GM23338 (cell line): Measurements from ENCODE around the gene CGB1. TPM values are rescaled to one million over a fixed set of nuclear protein-coding genes. Genes with fewer than 3 reads are reported as not detected.

Source experiments
- ATAC-seq: fragments of 200-7000 bp; cut with Tn5 transposase; 3 replicates; pipeline ENCODE4 v1.9.1; 2020
- DNase-seq: peaks from one replicate; pipeline ENCODE4 v3.0.0-alpha.2; 2015; ENCODE audit warnings: low spot score
- H2AFZ ChIP-seq: fragments of 200-600 bp; sonication (generic); 2 replicates; pipeline ENCODE4 v1.8.0; 2016; ENCODE audit warnings: antibody characterized with exemption, mild to moderate bottlenecking, moderate library complexity
- H3F3A ChIP-seq: fragments of 200-600 bp; sonication (generic); replicated peaks from 2 replicates; pipeline ENCODE4 v1.8.0; 2017; ENCODE audit warnings: antibody characterized with exemption, mixed run types, low read depth
- H3K27ac ChIP-seq: fragments of 200-600 bp; sonication (generic); 2 replicates; pipeline ENCODE4 v1.6.1; 2016; ENCODE audit warnings: low read depth
- H3K27me3 ChIP-seq: fragments of 200-600 bp; sonication (generic); 2 replicates; pipeline ENCODE4 v1.8.0; 2016; ENCODE audit warnings: mild to moderate bottlenecking, mixed run types, moderate library complexity; ENCODE audit not compliant: insufficient read depth
- H3K36me3 ChIP-seq: fragments of 200-600 bp; sonication (generic); 2 replicates; pipeline ENCODE4 v1.8.0; 2016; ENCODE audit warnings: mild to moderate bottlenecking; ENCODE audit not compliant: insufficient read depth
- H3K4me1 ChIP-seq: fragments of 200-600 bp; sonication (generic); 2 replicates; pipeline ENCODE4 v1.8.0; 2016; ENCODE audit warnings: mild to moderate bottlenecking, moderate library complexity; ENCODE audit not compliant: insufficient read depth
- H3K4me2 ChIP-seq: fragments of 200-600 bp; sonication (generic); 2 replicates; pipeline ENCODE4 v1.7.1; 2017; ENCODE audit warnings: mixed run types
- H3K4me3 ChIP-seq: fragments of 200-600 bp; sonication (generic); 2 replicates; pipeline ENCODE4 v1.6.1; 2016; ENCODE audit warnings: mixed run types
- H3K79me2 ChIP-seq: fragments of 200-600 bp; sonication (generic); replicated peaks from 2 replicates; pipeline ENCODE4 v1.8.0; 2017; ENCODE audit warnings: mild to moderate bottlenecking; ENCODE audit not compliant: insufficient read depth
- H3K9me2 ChIP-seq: fragments of 200-600 bp; sonication (generic); 2 replicates; pipeline ENCODE4 v1.8.0; 2017; ENCODE audit not compliant: insufficient read depth
- H4K20me1 ChIP-seq: fragments of 200-600 bp; sonication (generic); replicated peaks from 2 replicates; pipeline ENCODE4 v1.8.0; 2017; ENCODE audit warnings: mild to moderate bottlenecking; ENCODE audit not compliant: insufficient read depth
- H3K27ac Mint-ChIP-seq: 2 replicates; pipeline ENCODE4 v1.8.0; 2020; ENCODE audit warnings: inconsistent platforms, mild to moderate bottlenecking, moderate library complexity, mixed read lengths
- H3K27me3 Mint-ChIP-seq: 3 replicates; pipeline ENCODE4 v1.8.0; 2022; ENCODE audit warnings: low read depth, mild to moderate bottlenecking, moderate library complexity, mixed read lengths, inconsistent platforms; ENCODE audit not compliant: insufficient read depth, poor library complexity
- H3K36me3 Mint-ChIP-seq: 3 replicates; pipeline ENCODE4 v1.8.0; 2021; ENCODE audit warnings: low read depth, mild to moderate bottlenecking, inconsistent platforms, moderate library complexity, mixed read lengths
- H3K4me1 Mint-ChIP-seq: 3 replicates; pipeline ENCODE4 v1.8.0; 2020; ENCODE audit warnings: mild to moderate bottlenecking, inconsistent platforms, mixed read lengths
- H3K4me3 Mint-ChIP-seq: 3 replicates; pipeline ENCODE4 v1.8.0; 2021; ENCODE audit warnings: moderate library complexity, mild to moderate bottlenecking, inconsistent platforms, mixed read lengths
- H3K9me3 Mint-ChIP-seq: 3 replicates; pipeline ENCODE4 v1.8.0; 2020; ENCODE audit warnings: moderate library complexity, mild to moderate bottlenecking, inconsistent platforms, mixed read lengths
- CREB1 ChIP-seq: fragments of 250-450 bp; sonication (Bioruptor Pico); IDR thresholded peaks from 2 replicates; pipeline ENCODE4 v1.5.0; 2020; ENCODE audit warnings: low read depth, mild to moderate bottlenecking, moderate library complexity
- CTCF ChIP-seq, 2 experiments: fragments of 200-600 bp in 1 of 2; sonication (generic) in 1 of 2; conservative IDR thresholded peaks; 2 replicates each; pipeline versions ENCODE4 v1.5.1 to v1.6.1; 2016 to 2017; ENCODE audit warnings: antibody characterized with exemption in 2 of 2, low read depth in 2 of 2, mild to moderate bottlenecking in 2 of 2, moderate library complexity in 1 of 2
- ETS1 ChIP-seq: IDR thresholded peaks from 2 replicates; pipeline ENCODE4 v1.6.1; 2016; ENCODE audit warnings: antibody characterized with exemption
- EZH2phosphoT487 ChIP-seq: fragments of 200-600 bp; sonication (generic); IDR thresholded peaks from one replicate; pipeline ENCODE4 v1.8.1; 2018; ENCODE audit warnings: antibody characterized with exemption; ENCODE audit not compliant: unreplicated experiment
- JUNB ChIP-seq: IDR thresholded peaks from one replicate; pipeline ENCODE4 v1.6.1; 2016; ENCODE audit warnings: antibody characterized with exemption; ENCODE audit not compliant: unreplicated experiment
- NANOG ChIP-seq: IDR thresholded peaks from 2 replicates; pipeline ENCODE4 v1.6.1; 2016; ENCODE audit warnings: antibody characterized with exemption, borderline replicate concordance
- POLR2AphosphoS5 ChIP-seq: IDR thresholded peaks from 2 replicates; pipeline ENCODE4 v1.6.1; 2016; ENCODE audit warnings: antibody characterized with exemption, low read depth
- REST ChIP-seq: IDR thresholded peaks from one replicate; pipeline ENCODE4 v1.6.1; 2018; ENCODE audit warnings: antibody characterized with exemption; ENCODE audit not compliant: unreplicated experiment
- STAT1 ChIP-seq: IDR thresholded peaks from one replicate; pipeline ENCODE4 v1.6.1; 2016; ENCODE audit warnings: antibody characterized with exemption; ENCODE audit not compliant: unreplicated experiment
- ZNF114 ChIP-seq: fragments of 250-450 bp; sonication (Bioruptor Pico); IDR thresholded peaks from 2 replicates; pipeline ENCODE4 v1.5.0; 2020; ENCODE audit warnings: mild to moderate bottlenecking, moderate library complexity
- ZNF331 ChIP-seq: fragments of 250-450 bp; sonication (Bioruptor Pico); IDR thresholded peaks from 2 replicates; pipeline ENCODE4 v1.5.0; 2020; ENCODE audit warnings: low read depth, mild to moderate bottlenecking, moderate library complexity
- ZNF462 ChIP-seq: fragments of 250-450 bp; sonication (Bioruptor Pico); IDR thresholded peaks from 2 replicates; pipeline ENCODE4 v1.5.0; 2020; ENCODE audit warnings: mild to moderate bottlenecking, moderate library complexity
- polyA plus RNA-seq: library from polyadenylated mRNA; unstranded; fragments of >200 nt; fragmentation: Nextera tagmentation; extraction: Ambion mirVana; gene quantifications from 2 replicates; pipeline ENCODE4 v1.2.1, GENCODE V29; 2016
- total RNA-seq: library from RNA; depleted of rRNA; stranded (reverse); fragments of >200 nt; shearing (Covaris generic); gene quantifications from 2 replicates; pipeline ENCODE4 v1.2.3, GENCODE V29; 2014

Gene CGB1
- total and polyA plus RNA-seq, 2 experiments from 2014 or later: 0.52 TPM; not detected in 1

- TF ChIP-seq ZNF462: no peak
- no peak for TF ChIP-seq ZNF114 (CRISPR knock-in tag)
- TF ChIP-seq ETS1: no peak
- no peak for TF ChIP-seq POLR2AphosphoS5
These were observed 46.3 kb downstream of the CGB1 start (continued) for GRCh38 chr19:48990400-48990799.

GRCh38 chr19:48989701-48990291, 46.9 kb downstream of the CGB1 start:
- peaks cover 6% of the 10 kb centered on the region for H3K36me3 ChIP-seq
- H3K9me2 ChIP-seq: no peaks in the 10 kb centered on the region
- DNase-seq: no peak
- H3K36me3 Mint-ChIP-seq: peaks cover 46% of the 10 kb centered on the region
- no peak overlapping the region for H3K27ac Mint-ChIP-seq
- no peak for ATAC-seq
- peaks cover 10% of the 10 kb centered on the region; the same call in 1 of the 2 replicates for H3K4me1 ChIP-seq
- H3K4me3 Mint-ChIP-seq: no peak overlapping the region; the same call in 2 of the 3 replicates
- H2AFZ ChIP-seq: no peak overlapping the region
- H3K27me3 Mint-ChIP-seq: peaks cover 11% of the 10 kb centered on the region
- H4K20me1 ChIP-seq: peaks cover 6% of the 10 kb centered on the region
- 0 out of 2 replicates have a peak, but pooled peaks cover 3% of the 10 kb centered on the region for H3F3A ChIP-seq
- no peak overlapping the region for H3K4me2 ChIP-seq
- no peaks in the 10 kb centered on the region for H3K9me3 Mint-ChIP-seq
- H3K27ac ChIP-seq: no peak overlapping the region
- peaks cover 19% of the 10 kb centered on the region for H3K4me1 Mint-ChIP-seq
- no peaks in the 10 kb centered on the region for H3K27me3 ChIP-seq
- no peak overlapping the region for H3K4me3 ChIP-seq
- peaks cover 25% of the 10 kb centered on the region for H3K79me2 ChIP-seq
- TF ChIP-seq CREB1 (CRISPR knock-in tag) (no peak), POLR2AphosphoS5 (no peak), CTCF (conservative IDR thresholded peaks at IDR 0.05; ENCODE audit: low read depth in 2 of 2) (no peak), JUNB (no peak), ZNF331 (CRISPR knock-in tag) (no peak), REST (no peak), NANOG (no peak), STAT1 (no peak), EZH2phosphoT487 (no peak), ZNF114 (CRISPR knock-in tag) (no peak)
